GM06990 (cell line): ENCODE results near the gene TTC28.
"Not testable (repeated sequence)": the region's sequence is repeated elsewhere in the genome, so short reads cannot be mapped to it uniquely, and the experiment has no call there.

Experiments
- DNase-seq: peaks from one replicate; pipeline ENCODE4 v3.0.0-alpha.2; 2011; ENCODE audit not compliant: insufficient read length; ENCODE audit errors: extremely low read depth
- H3K27me3 ChIP-seq: replicated peaks from 2 replicates; pipeline ENCODE4 v1.6.0; 2011; ENCODE audit warnings: low read length; ENCODE audit not compliant: control insufficient read depth, insufficient read depth
- H3K36me3 ChIP-seq: 2 replicates; pipeline ENCODE4 v1.5.1; 2011; ENCODE audit warnings: low read length; ENCODE audit not compliant: control insufficient read depth, insufficient read depth
- H3K4me3 ChIP-seq: replicated peaks from 2 replicates; pipeline ENCODE4 v1.5.1; 2011; ENCODE audit warnings: low read depth, mild to moderate bottlenecking, control low read depth, low read length
- TF ChIP-seq, protein P1 (sequence below): IDR thresholded peaks from 2 replicates; pipeline ENCODE4 v1.5.1; 2011; ENCODE audit warnings: low read length, control low read depth, mild to moderate bottlenecking, inconsistent platforms; ENCODE audit not compliant: insufficient read depth, poor library complexity, severe bottlenecking

TTC28 gene

GRCh38 chr22:28541137-28541536 is 138.5 kb downstream of the TTC28 start:
- no peaks in the 10 kb centered on the region for H3K27me3 ChIP-seq
- H3K36me3 ChIP-seq = no peaks in the 10 kb centered on the region
- TF ChIP-seq, protein P1, sequence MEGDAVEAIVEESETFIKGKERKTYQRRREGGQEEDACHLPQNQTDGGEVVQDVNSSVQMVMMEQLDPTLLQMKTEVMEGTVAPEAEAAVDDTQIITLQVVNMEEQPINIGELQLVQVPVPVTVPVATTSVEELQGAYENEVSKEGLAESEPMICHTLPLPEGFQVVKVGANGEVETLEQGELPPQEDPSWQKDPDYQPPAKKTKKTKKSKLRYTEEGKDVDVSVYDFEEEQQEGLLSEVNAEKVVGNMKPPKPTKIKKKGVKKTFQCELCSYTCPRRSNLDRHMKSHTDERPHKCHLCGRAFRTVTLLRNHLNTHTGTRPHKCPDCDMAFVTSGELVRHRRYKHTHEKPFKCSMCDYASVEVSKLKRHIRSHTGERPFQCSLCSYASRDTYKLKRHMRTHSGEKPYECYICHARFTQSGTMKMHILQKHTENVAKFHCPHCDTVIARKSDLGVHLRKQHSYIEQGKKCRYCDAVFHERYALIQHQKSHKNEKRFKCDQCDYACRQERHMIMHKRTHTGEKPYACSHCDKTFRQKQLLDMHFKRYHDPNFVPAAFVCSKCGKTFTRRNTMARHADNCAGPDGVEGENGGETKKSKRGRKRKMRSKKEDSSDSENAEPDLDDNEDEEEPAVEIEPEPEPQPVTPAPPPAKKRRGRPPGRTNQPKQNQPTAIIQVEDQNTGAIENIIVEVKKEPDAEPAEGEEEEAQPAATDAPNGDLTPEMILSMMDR = no peak
- H3K4me3 ChIP-seq = no peak overlapping the region
- DNase-seq = no peak

DNA sequence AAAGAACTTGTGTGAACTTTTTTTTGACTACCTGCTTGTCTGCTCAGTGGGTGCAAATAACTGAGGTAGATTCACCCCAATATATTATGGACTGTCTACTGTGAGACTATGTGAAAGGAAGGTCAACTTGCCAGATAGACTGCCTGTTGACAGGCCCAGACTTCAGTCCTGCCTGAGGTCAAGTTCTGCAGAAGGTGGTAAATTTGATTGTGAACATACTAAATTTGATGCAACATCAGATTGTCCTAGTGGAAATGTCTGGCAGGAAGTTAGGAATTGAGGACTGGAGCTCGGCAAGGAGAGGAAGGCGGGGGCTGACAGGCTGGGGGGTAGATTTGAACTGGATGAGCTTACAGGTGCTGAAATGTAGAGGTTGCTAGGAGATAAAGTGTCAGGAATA is 140.7 kb downstream of the TTC28 start:
- Histone ChIP-seq H3K36me3 (no peaks in the 10 kb centered on the region), H3K27me3 (no peaks in the 10 kb centered on the region), H3K4me3 (no peak overlapping the region)
- TF ChIP-seq, protein P1 = no peak
- no peak for DNase-seq

- H3K4me3 ChIP-seq, DNase-seq, H3K36me3 ChIP-seq, H3K27me3 ChIP-seq: not testable (repeated sequence)
These were observed 149.1 kb downstream of the TTC28 start for GRCh38 chr22:28530565-28530964.

GRCh38 chr22:28529144-28529543 is 150.5 kb downstream of the TTC28 start:
- not testable (repeated sequence) for H3K36me3 ChIP-seq, DNase-seq, H3K4me3 ChIP-seq, H3K27me3 ChIP-seq

DNA sequence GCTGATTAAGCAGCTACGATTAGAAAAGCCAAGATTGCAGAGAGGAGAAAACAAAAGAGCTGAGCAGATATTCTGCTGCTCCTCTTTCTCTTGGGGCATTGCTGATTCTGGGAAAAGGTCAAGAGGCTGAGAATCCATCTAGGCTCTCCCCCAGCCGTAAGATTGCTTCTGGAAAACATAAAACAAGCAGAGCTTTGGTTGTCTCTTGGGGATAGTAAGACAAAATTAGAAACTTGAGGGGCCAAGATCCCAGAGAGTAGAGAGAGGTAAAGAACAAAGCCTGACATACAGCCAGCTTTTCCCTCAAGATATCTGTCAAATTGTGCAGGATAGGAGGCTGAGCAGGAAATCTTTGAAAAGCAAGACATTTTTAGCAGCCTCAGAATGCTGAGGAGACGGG is 158.2 kb downstream of the TTC28 start:
- Histone ChIP-seq H3K27me3 (no peaks in the 10 kb centered on the region; the same call in 1 of the 2 replicates), H3K36me3 (no peaks in the 10 kb centered on the region), H3K4me3 (no peak overlapping the region)
- no peak for DNase-seq
- TF ChIP-seq, protein P1 = no peak

DNA sequence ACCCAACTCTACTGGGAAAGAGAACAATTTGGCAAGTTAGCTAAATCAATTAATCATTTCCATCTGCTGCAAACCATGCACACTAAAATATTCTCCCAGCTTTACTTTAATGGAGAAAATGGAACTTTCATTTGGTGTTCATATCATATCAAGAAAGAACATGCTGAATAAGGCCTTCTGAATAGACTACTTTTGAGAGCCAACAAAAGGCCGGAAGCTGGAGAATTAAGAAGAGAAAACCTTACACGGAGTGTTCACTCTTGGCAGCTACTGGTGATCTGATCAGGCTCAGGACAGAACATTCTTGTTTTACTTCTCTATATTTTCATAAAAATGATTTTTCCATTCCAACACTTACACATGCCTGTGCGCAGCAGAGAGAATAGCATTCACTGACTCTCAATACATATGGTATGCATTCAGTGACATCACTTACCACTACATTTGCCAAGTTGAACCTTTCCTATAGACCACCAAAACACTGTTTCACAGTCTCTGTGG is 165.3 kb downstream of the TTC28 start:
- TF ChIP-seq, protein P1 = no peak
- no peaks in the 10 kb centered on the region for H3K36me3 ChIP-seq
- DNase-seq = no peak
- H3K27me3 ChIP-seq = no peaks in the 10 kb centered on the region
- no peak overlapping the region for H3K4me3 ChIP-seq

- not testable (repeated sequence) for DNase-seq
These were observed 167.3 kb downstream of the TTC28 start for GRCh38 chr22:28512387-28512786.

More at GRCh38 chr22:28512387-28512786, 167.3 kb downstream of the TTC28 start:
- not testable (repeated sequence) for H3K36me3 ChIP-seq, H3K27me3 ChIP-seq, H3K4me3 ChIP-seq
